Measurements from ENCODE around the gene EOLA2. TPM values are rescaled to one million over a fixed set of nuclear protein-coding genes. Genes with fewer than 3 reads are reported as not detected.

Gene EOLA2
- total and polyA plus RNA-seq, 2 of the 8 experiments (the other 6 are each of a cell fraction or from before 2014, with no cell fraction given): 19.0 to 22.5 TPM

DNA sequence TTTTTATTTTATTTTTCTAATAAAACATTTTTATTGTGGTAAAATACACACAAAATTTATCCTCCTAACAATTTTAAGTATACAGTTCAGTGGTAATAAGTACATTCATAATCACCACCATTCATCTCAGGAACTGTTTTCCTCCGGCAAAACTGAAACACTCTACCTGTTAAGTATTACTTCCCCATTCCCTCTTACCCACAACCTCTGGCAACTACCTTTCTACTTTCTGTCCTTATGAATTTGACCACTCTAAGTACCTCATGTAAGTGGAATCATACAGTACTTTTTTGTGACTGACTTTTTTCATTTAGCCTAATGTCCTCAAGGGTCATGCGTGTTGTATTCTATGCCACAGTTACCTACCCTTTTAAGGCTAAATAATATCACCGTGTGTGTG lies 30.0 kb downstream of the EOLA2 start:
- no peak overlapping the region for H3K4me2 ChIP-seq (ENCODE audit: insufficient read depth in 1 of 2, low read depth in 2 of 2, low read length in 2 of 2)
- no peak overlapping the region for H3K56ac ChIP-seq (replicated peaks; ENCODE audit: insufficient read length, low read depth, low read length)
- H2BK5ac ChIP-seq (ENCODE audit: low read depth, low read length): no peak overlapping the region
- no peaks in the 10 kb centered on the region for H3K79me2 ChIP-seq (ENCODE audit: control insufficient read depth in 1 of 2, insufficient read depth in 2 of 2, low read length in 2 of 2)
- FAIRE-seq (no peak), DNase-seq (ENCODE audit: low read depth in 1 of 2, low spot score in 2 of 2) (no peak)
- H3K14ac ChIP-seq (ENCODE audit: insufficient read length): no peak overlapping the region
- no peaks in the 10 kb centered on the region for H3K23me2 ChIP-seq (ENCODE audit: low read depth, low read length)
- H2BK12ac ChIP-seq (ENCODE audit: low read depth, low read length): no peak overlapping the region
- H4K91ac ChIP-seq (replicated peaks; ENCODE audit: insufficient read length, low read length): no peak overlapping the region
- H2BK20ac ChIP-seq (ENCODE audit: low read length): no peak overlapping the region
- no peak overlapping the region for H2AFZ ChIP-seq (ENCODE audit: low read length)
- ChIA-PET POLR2A (ENCODE audit: partially characterized antibody) (no interaction called here), CTCF (ENCODE audit: partially characterized antibody) (no interaction called here)
- no peak overlapping the region for H2BK120ac ChIP-seq (replicated peaks; ENCODE audit: low read depth, low read length)
- H4K8ac ChIP-seq (ENCODE audit: extremely low read depth, insufficient read depth, low read length): no peak overlapping the region
- H3K27ac ChIP-seq (ENCODE audit: low read depth, low read length): no peak overlapping the region
- no peak overlapping the region for H3K4me3 ChIP-seq (ENCODE audit: extremely low read depth in 1 of 4, insufficient read depth in 2 of 4, low read depth in 3 of 4, low read length in 4 of 4)
- WGBS, 2 experiments (ENCODE audit: extremely low coverage in 1 of 2, insufficient coverage in 1 of 2, insufficient read length in 1 of 2, insufficient replicate concordance in 2 of 2, low coverage in 1 of 2, low lambda C conversion rate in 2 of 2, missing lambda C conversion rate in 1 of 2): 90% methylated on average over 2 of the region's 3 CpGs; no CpG with 5 or more reads in 1 of the 2 experiments
- H3K4ac ChIP-seq (replicated peaks; ENCODE audit: insufficient read length, low read depth, low read length): no peak overlapping the region
- H3K9ac ChIP-seq (replicated peaks in 1 of 4; ENCODE audit: extremely low read depth in 1 of 4, low read depth in 3 of 4, low read length in 3 of 4): no peak overlapping the region
- no peaks in the 10 kb centered on the region for H4K20me1 ChIP-seq (replicated peaks in 1 of 2; ENCODE audit: control insufficient read depth in 1 of 2, insufficient read depth in 2 of 2, low read length in 2 of 2)
- H3K36me3 ChIP-seq (ENCODE audit: control insufficient read depth in 2 of 4, insufficient read depth in 4 of 4, low read length in 3 of 4): no peaks in the 10 kb centered on the region
- H3K23ac ChIP-seq (ENCODE audit: insufficient read length): no peak overlapping the region
- no peak overlapping the region for H2AK5ac ChIP-seq (ENCODE audit: low read depth, low read length)
- H3K9me3 ChIP-seq (ENCODE audit: insufficient read depth in 2 of 2, low read depth in 1 of 2, low read length in 1 of 2): no peaks in the 10 kb centered on the region
- no peaks in the 10 kb centered on the region for H3K27me3 ChIP-seq (replicated peaks in 1 of 4; ENCODE audit: control insufficient read depth in 3 of 4, extremely low read depth in 1 of 4, insufficient read depth in 3 of 4, low read length in 3 of 4)
- no peak overlapping the region for H2BK15ac ChIP-seq (ENCODE audit: low read length)
- H3K79me1 ChIP-seq (ENCODE audit: low read depth, low read length): no peaks in the 10 kb centered on the region
- no peak overlapping the region for H4K5ac ChIP-seq (ENCODE audit: insufficient read length, low read depth, low read length)
- H3K18ac ChIP-seq (ENCODE audit: extremely low read depth, low read length): no peak overlapping the region
- no peaks in the 10 kb centered on the region for H3K4me1 ChIP-seq (replicated peaks in 1 of 4; ENCODE audit: control insufficient read depth in 3 of 4, insufficient read depth in 4 of 4, low read length in 3 of 4)
- no peak for TF ChIP-seq TBP (IDR thresholded peaks at IDR 0.05; ENCODE audit: low read depth, low read length)
- no peak for TF ChIP-seq HDAC6 (IDR thresholded peaks at IDR 0.05; ENCODE audit: low read depth, low read length)
- TF ChIP-seq SP4 (IDR thresholded peaks at IDR 0.05; ENCODE audit: low read length): no peak
- TF ChIP-seq PHF8 (conservative IDR thresholded peaks at IDR 0.05; ENCODE audit: low read depth, low read length): no peak
- no peak for TF ChIP-seq KDM5A (IDR thresholded peaks at IDR 0.05; ENCODE audit: low read length)
- no peak for TF ChIP-seq GTF2F1 (IDR thresholded peaks at IDR 0.05; ENCODE audit: borderline replicate concordance, low read depth, low read length)
- no peak for TF ChIP-seq GABPA (IDR thresholded peaks at IDR 0.05; ENCODE audit: borderline replicate concordance, insufficient read depth, low read length)
- TF ChIP-seq, protein P1, sequence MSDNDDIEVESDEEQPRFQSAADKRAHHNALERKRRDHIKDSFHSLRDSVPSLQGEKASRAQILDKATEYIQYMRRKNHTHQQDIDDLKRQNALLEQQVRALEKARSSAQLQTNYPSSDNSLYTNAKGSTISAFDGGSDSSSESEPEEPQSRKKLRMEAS (IDR thresholded peaks at IDR 0.05): no peak
- no peak for TF ChIP-seq KDM1A (IDR thresholded peaks at IDR 0.05; ENCODE audit: borderline replicate concordance, low read length)
- TF ChIP-seq, protein P2, sequence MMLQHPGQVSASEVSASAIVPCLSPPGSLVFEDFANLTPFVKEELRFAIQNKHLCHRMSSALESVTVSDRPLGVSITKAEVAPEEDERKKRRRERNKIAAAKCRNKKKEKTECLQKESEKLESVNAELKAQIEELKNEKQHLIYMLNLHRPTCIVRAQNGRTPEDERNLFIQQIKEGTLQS (IDR thresholded peaks at IDR 0.05; ENCODE audit: insufficient read depth, low read depth, low read length): no peak
- no peak for TF ChIP-seq BACH1 (IDR thresholded peaks at IDR 0.05; ENCODE audit: low read length)
- no peak for TF ChIP-seq JUN (IDR thresholded peaks at IDR 0.05; ENCODE audit: low read depth, low read length)
- TF ChIP-seq, protein P3, sequence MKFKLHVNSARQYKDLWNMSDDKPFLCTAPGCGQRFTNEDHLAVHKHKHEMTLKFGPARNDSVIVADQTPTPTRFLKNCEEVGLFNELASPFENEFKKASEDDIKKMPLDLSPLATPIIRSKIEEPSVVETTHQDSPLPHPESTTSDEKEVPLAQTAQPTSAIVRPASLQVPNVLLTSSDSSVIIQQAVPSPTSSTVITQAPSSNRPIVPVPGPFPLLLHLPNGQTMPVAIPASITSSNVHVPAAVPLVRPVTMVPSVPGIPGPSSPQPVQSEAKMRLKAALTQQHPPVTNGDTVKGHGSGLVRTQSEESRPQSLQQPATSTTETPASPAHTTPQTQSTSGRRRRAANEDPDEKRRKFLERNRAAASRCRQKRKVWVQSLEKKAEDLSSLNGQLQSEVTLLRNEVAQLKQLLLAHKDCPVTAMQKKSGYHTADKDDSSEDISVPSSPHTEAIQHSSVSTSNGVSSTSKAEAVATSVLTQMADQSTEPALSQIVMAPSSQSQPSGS (IDR thresholded peaks at IDR 0.05; ENCODE audit: low read length): no peak
